ENCODE measurements around the gene DEGS1.

DEGS1 gene

GRCh38 chr1:224217655-224218623 lies 34.9 kb downstream of the DEGS1 start:
- no peak for DNase-seq

- DNase-seq, result no peak
Observed at GRCh38 chr1:224219011-224219611, 36.1 kb downstream of the DEGS1 start.

GRCh38 chr1:224219612-224220059 lies 36.6 kb downstream of the DEGS1 start:
- no peak for DNase-seq

- DNase-seq, result no peak
Observed at GRCh38 chr1:224223819-224224714, 41.0 kb downstream of the DEGS1 start.

- no peak for DNase-seq
Observed at GRCh38 chr1:224226849-224227502, 43.9 kb downstream of the DEGS1 start.

- DNase-seq, result no peak
Observed at GRCh38 chr1:224234017-224234416, 51.0 kb downstream of the DEGS1 start.

- no peak for DNase-seq
Observed at GRCh38 chr1:224235813-224236493, 52.9 kb downstream of the DEGS1 start.

- DNase-seq, result no peak
Observed at GRCh38 chr1:224237119-224237881, 54.3 kb downstream of the DEGS1 start.

- no peak for DNase-seq
Observed at GRCh38 chr1:224238212-224238611, 55.2 kb downstream of the DEGS1 start.

GRCh38 chr1:224238756-224239155 lies 55.7 kb downstream of the DEGS1 start:
- DNase-seq, result no peak
